Measurements from ENCODE around the gene DLEU7.

DLEU7 gene

GRCh38 chr13:50867637-50867945 is 24.1 kb upstream of the DLEU7 start:
- no peak overlapping the region for H2AK5ac ChIP-seq (ENCODE audit: low read depth, low read length)
- no peak overlapping the region for H2BK12ac ChIP-seq (ENCODE audit: low read length)
- WGBS, 2 donors (ENCODE audit: extremely low coverage in 2 of 2, insufficient read length in 2 of 2, insufficient replicate concordance in 1 of 2) = no CpG with 5 or more reads among the region's 3 CpGs
- no peak overlapping the region for H3K4me2 ChIP-seq (ENCODE audit: insufficient read depth, low read length, poor library complexity, severe bottlenecking)
- H3K4me3 ChIP-seq (ENCODE audit: low read length in 2 of 2) = no peak overlapping the region
- no peak overlapping the region for H4K8ac ChIP-seq (ENCODE audit: low read depth, low read length)
- H3K23ac ChIP-seq (ENCODE audit: low read depth, low read length, poor library complexity) = no peak overlapping the region
- no peak overlapping the region for H3K4ac ChIP-seq (ENCODE audit: low read length)
- H3K79me1 ChIP-seq (ENCODE audit: low read depth, low read length) = no peaks in the 10 kb centered on the region
- H2AFZ ChIP-seq (ENCODE audit: low read length) = peak overlapping the region; percentile 56
- no peak overlapping the region for H3K27ac ChIP-seq (replicated peaks; ENCODE audit: low read length)
- H2BK5ac ChIP-seq (ENCODE audit: low read length) = no peak overlapping the region
- H3K27me3 ChIP-seq (ENCODE audit: control insufficient read depth in 3 of 3, insufficient read depth in 3 of 3, low read depth in 1 of 3, low read length in 3 of 3) = no peaks in the 10 kb centered on the region
- H3K36me3 ChIP-seq (replicated peaks in 1 of 2; ENCODE audit: control insufficient read depth in 2 of 2, insufficient read depth in 2 of 2, low read length in 2 of 2) = no peaks in the 10 kb centered on the region
- no peak overlapping the region for H3K9ac ChIP-seq (ENCODE audit: low read depth, low read length, poor library complexity)
- no peak overlapping the region for H2BK15ac ChIP-seq (ENCODE audit: low read length)
- H4K91ac ChIP-seq (ENCODE audit: low read depth, low read length, poor library complexity) = no peak overlapping the region
- no peak for DNase-seq (ENCODE audit: low spot score)
- H3K9me3 ChIP-seq (replicated peaks in 1 of 2; ENCODE audit: control insufficient read depth in 2 of 2, insufficient read depth in 1 of 2, low read depth in 1 of 2, low read length in 2 of 2) = peaks cover 0 to 2% of the 10 kb centered on the region in 2 donors
- no peak overlapping the region for H3K18ac ChIP-seq (ENCODE audit: low read length)
- H3K14ac ChIP-seq (ENCODE audit: low read length) = no peak overlapping the region
- H3K4me1 ChIP-seq (ENCODE audit: control insufficient read depth in 2 of 2, insufficient read depth in 1 of 2, low read depth in 1 of 2, low read length in 2 of 2) = peaks cover 2 to 3% of the 10 kb centered on the region in 2 donors
- no peak overlapping the region for H2BK120ac ChIP-seq (ENCODE audit: low read depth, low read length)

DNA sequence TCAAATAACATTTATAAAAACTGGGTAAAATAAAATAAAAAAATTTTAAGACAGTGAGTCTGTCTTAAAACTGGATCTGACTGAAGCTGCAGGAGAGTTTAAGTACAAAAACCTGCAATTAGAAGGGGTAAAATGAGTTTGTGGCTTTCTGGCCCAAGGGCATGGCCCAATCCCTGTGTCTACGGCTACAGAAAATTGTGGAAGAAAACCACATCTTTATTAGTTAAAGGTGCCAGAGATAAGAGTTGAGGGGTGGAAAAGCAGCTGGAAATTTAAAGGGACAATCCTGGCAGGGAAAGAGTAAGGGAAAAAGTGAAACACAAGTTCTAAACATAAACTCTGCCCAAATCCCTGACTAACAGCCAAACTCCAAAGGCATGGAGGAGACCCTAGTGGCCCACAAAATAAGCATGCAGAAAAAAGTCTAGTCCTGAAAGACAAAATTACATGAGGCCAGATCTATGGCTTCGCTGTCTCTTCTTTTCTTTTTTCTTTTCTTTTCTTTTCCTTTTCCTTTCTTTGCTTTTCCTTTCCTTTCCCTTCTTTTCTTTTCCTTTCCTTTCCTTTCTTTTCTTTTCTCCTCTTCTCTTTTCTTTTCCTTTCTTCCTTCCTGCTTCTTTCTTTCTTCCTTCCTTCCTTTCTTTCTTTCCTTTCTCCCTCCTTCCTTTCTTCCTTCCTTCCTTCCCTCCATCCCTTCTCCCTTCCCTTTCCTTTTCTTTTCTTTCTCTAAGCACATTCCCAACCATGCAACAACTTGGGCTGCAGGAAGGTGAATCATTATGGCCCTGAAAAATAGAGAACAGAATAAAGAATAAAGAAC is 23.5 kb upstream of the DLEU7 start:
- Histone ChIP-seq H3K27me3 (ENCODE audit: control insufficient read depth in 3 of 3, insufficient read depth in 3 of 3, low read depth in 1 of 3, low read length in 3 of 3) (no peaks in the 10 kb centered on the region), H3K4ac (ENCODE audit: low read length) (no peak overlapping the region), H2AFZ (ENCODE audit: low read length) (peak overlapping the region; percentile 56), H2BK12ac (ENCODE audit: low read length) (no peak overlapping the region), H4K91ac (ENCODE audit: low read depth, low read length, poor library complexity) (no peak overlapping the region), H3K27ac (replicated peaks; ENCODE audit: low read length) (no peak overlapping the region), H3K79me1 (ENCODE audit: low read depth, low read length) (no peaks in the 10 kb centered on the region), H2BK5ac (ENCODE audit: low read length) (no peak overlapping the region), H3K4me3 (ENCODE audit: low read length in 2 of 2) (no peak overlapping the region), H3K14ac (ENCODE audit: low read length) (no peak overlapping the region), H3K9me3 (replicated peaks in 1 of 2; ENCODE audit: control insufficient read depth in 2 of 2, insufficient read depth in 1 of 2, low read depth in 1 of 2, low read length in 2 of 2) (peaks cover 0 to 2% of the 10 kb centered on the region in 2 donors), H3K23ac (ENCODE audit: low read depth, low read length, poor library complexity) (no peak overlapping the region), H2BK15ac (ENCODE audit: low read length) (no peak overlapping the region), H4K8ac (ENCODE audit: low read depth, low read length) (no peak overlapping the region), H3K18ac (ENCODE audit: low read length) (no peak overlapping the region), H3K36me3 (replicated peaks in 1 of 2; ENCODE audit: control insufficient read depth in 2 of 2, insufficient read depth in 2 of 2, low read length in 2 of 2) (no peaks in the 10 kb centered on the region), H3K4me1 (ENCODE audit: control insufficient read depth in 2 of 2, insufficient read depth in 1 of 2, low read depth in 1 of 2, low read length in 2 of 2) (peaks cover 2 to 3% of the 10 kb centered on the region in 2 donors), H2BK120ac (ENCODE audit: low read depth, low read length) (no peak overlapping the region), H3K4me2 (ENCODE audit: insufficient read depth, low read length, poor library complexity, severe bottlenecking) (no peak overlapping the region), H2AK5ac (ENCODE audit: low read depth, low read length) (no peak overlapping the region), H3K9ac (ENCODE audit: low read depth, low read length, poor library complexity) (no peak overlapping the region)
- DNase-seq (ENCODE audit: low spot score) = no peak
- WGBS, 2 donors (ENCODE audit: extremely low coverage in 2 of 2, insufficient read length in 2 of 2, insufficient replicate concordance in 1 of 2) = no CpG with 5 or more reads among the region's 2 CpGs

DNA sequence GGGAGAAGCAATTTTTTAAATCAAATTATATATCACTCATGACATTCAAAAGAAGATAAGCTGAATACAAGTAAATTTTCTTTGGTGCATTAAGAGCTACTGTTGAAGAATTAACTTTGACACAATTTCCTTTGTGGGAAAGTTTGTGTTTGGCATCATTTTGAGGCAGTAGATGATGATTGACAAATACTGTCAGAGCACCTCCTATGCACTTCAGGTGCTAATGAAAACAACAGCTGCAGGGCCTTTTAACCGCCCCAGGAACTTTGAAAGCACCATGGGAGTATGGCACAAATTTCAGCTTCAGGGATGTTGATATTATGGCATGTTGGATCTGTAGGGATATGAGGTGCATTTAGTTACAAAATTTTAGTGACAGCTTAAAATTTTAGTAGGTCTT is 21.0 kb upstream of the DLEU7 start:
- Histone ChIP-seq H2BK15ac (ENCODE audit: low read length) (no peak overlapping the region), H4K8ac (ENCODE audit: low read depth, low read length) (no peak overlapping the region), H3K9ac (ENCODE audit: low read depth, low read length, poor library complexity) (no peak overlapping the region), H3K36me3 (replicated peaks in 1 of 2; ENCODE audit: control insufficient read depth in 2 of 2, insufficient read depth in 2 of 2, low read length in 2 of 2) (no peaks in the 10 kb centered on the region), H3K4ac (ENCODE audit: low read length) (no peak overlapping the region), H2BK120ac (ENCODE audit: low read depth, low read length) (no peak overlapping the region), H3K14ac (ENCODE audit: low read length) (no peak overlapping the region), H2AK5ac (ENCODE audit: low read depth, low read length) (no peak overlapping the region), H3K4me2 (ENCODE audit: insufficient read depth, low read length, poor library complexity, severe bottlenecking) (no peak overlapping the region), H2BK5ac (ENCODE audit: low read length) (no peak overlapping the region), H2BK12ac (ENCODE audit: low read length) (no peak overlapping the region), H3K23ac (ENCODE audit: low read depth, low read length, poor library complexity) (no peak overlapping the region), H3K79me1 (ENCODE audit: low read depth, low read length) (no peaks in the 10 kb centered on the region), H3K4me1 (ENCODE audit: control insufficient read depth in 2 of 2, insufficient read depth in 1 of 2, low read depth in 1 of 2, low read length in 2 of 2) (peaks cover 2 to 3% of the 10 kb centered on the region in 2 donors), H4K91ac (ENCODE audit: low read depth, low read length, poor library complexity) (no peak overlapping the region), H2AFZ (ENCODE audit: low read length) (no peak overlapping the region), H3K4me3 (ENCODE audit: low read length in 2 of 2) (no peak overlapping the region), H3K27ac (replicated peaks; ENCODE audit: low read length) (no peak overlapping the region), H3K9me3 (replicated peaks in 1 of 2; ENCODE audit: control insufficient read depth in 2 of 2, insufficient read depth in 1 of 2, low read depth in 1 of 2, low read length in 2 of 2) (peaks cover 0 to 2% of the 10 kb centered on the region in 2 donors), H3K27me3 (ENCODE audit: control insufficient read depth in 3 of 3, insufficient read depth in 3 of 3, low read depth in 1 of 3, low read length in 3 of 3) (no peaks in the 10 kb centered on the region), H3K18ac (ENCODE audit: low read length) (no peak overlapping the region)
- WGBS, 2 donors (ENCODE audit: extremely low coverage in 2 of 2, insufficient read length in 2 of 2, insufficient replicate concordance in 1 of 2) = no CpG with 5 or more reads among the region's 1 CpG
- no peak for DNase-seq (ENCODE audit: low spot score)

DNA sequence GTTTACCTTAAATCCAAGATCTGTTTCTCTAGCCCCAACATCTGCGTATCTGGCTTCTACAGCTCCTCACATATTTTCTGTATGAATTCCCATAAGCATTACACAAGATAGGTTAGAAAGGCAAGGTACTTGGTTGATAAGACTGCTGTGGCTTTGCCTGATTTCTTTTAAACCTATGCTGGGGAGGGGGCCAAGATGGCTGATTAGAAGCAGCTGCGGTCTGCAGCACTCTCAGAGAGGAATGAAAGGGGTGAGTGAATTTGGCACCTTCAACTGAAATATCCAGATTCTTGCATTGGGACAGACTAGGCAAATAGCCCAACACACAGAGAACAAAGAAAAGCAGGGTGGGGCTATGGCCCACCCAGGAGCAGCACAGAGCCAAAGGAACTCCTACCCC is 12.2 kb upstream of the DLEU7 start:
- no peak overlapping the region for H3K14ac ChIP-seq (ENCODE audit: low read length)
- H2BK15ac ChIP-seq (ENCODE audit: low read length) = no peak overlapping the region
- H3K79me1 ChIP-seq (ENCODE audit: low read depth, low read length) = no peaks in the 10 kb centered on the region
- H3K4me3 ChIP-seq (ENCODE audit: low read length in 2 of 2) = no peak overlapping the region
- H2BK120ac ChIP-seq (ENCODE audit: low read depth, low read length) = no peak overlapping the region
- H3K4ac ChIP-seq (ENCODE audit: low read length) = no peak overlapping the region
- no peak overlapping the region for H2AFZ ChIP-seq (ENCODE audit: low read length)
- no CpG with 5 or more reads among the region's 2 CpGs for WGBS, 2 donors (ENCODE audit: extremely low coverage in 2 of 2, insufficient read length in 2 of 2, insufficient replicate concordance in 1 of 2)
- no peak for DNase-seq (ENCODE audit: low spot score)
- no peak overlapping the region for H2BK5ac ChIP-seq (ENCODE audit: low read length)
- H3K4me1 ChIP-seq (ENCODE audit: control insufficient read depth in 2 of 2, insufficient read depth in 1 of 2, low read depth in 1 of 2, low read length in 2 of 2) = no peaks in the 10 kb centered on the region
- H4K8ac ChIP-seq (ENCODE audit: low read depth, low read length) = no peak overlapping the region
- no peaks in the 10 kb centered on the region for H3K36me3 ChIP-seq (replicated peaks in 1 of 2; ENCODE audit: control insufficient read depth in 2 of 2, insufficient read depth in 2 of 2, low read length in 2 of 2)
- no peak overlapping the region for H4K91ac ChIP-seq (ENCODE audit: low read depth, low read length, poor library complexity)
- H3K9me3 ChIP-seq (replicated peaks in 1 of 2; ENCODE audit: control insufficient read depth in 2 of 2, insufficient read depth in 1 of 2, low read depth in 1 of 2, low read length in 2 of 2) = peaks cover 0 to 7% of the 10 kb centered on the region in 2 donors
- no peak overlapping the region for H3K4me2 ChIP-seq (ENCODE audit: insufficient read depth, low read length, poor library complexity, severe bottlenecking)
- H3K23ac ChIP-seq (ENCODE audit: low read depth, low read length, poor library complexity) = no peak overlapping the region
- H2BK12ac ChIP-seq (ENCODE audit: low read length) = no peak overlapping the region
- H2AK5ac ChIP-seq (ENCODE audit: low read depth, low read length) = no peak overlapping the region
- no peaks in the 10 kb centered on the region for H3K27me3 ChIP-seq (ENCODE audit: control insufficient read depth in 3 of 3, insufficient read depth in 3 of 3, low read depth in 1 of 3, low read length in 3 of 3)
- H3K18ac ChIP-seq (ENCODE audit: low read length) = no peak overlapping the region
- no peak overlapping the region for H3K27ac ChIP-seq (replicated peaks; ENCODE audit: low read length)
- no peak overlapping the region for H3K9ac ChIP-seq (ENCODE audit: low read depth, low read length, poor library complexity)
